Heart left ventricle (tissue), 16 donors: ENCODE data around the gene AGPAT4. TPM values are rescaled to one million over a fixed set of nuclear protein-coding genes. Genes with fewer than 3 reads are reported as not detected.

Source experiments
- ATAC-seq, 4 donors: fragments of 200-7000 bp; cut with Tn5 transposase; one replicate each; pipeline ENCODE4 v1.9.1; 2020 to 2022; ENCODE audit warnings: moderate library complexity in 4 of 4, mild to moderate bottlenecking in 3 of 4, moderate number of reproducible peaks in 1 of 4
- DNase-seq, 5 donors: peaks; one replicate each; pipeline ENCODE4 v3.0.0-alpha.2; 2020
- H3K27ac ChIP-seq, 12 donors: fragments of 200-600 bp; sonication (generic) in 4 of 12; one replicate each; pipeline versions ENCODE4 v1.5.0 to v1.8.0; 2016 to 2022; ENCODE audit warnings: mild to moderate bottlenecking in 2 of 12
- H3K27me3 ChIP-seq, 9 donors: fragments of 200-600 bp; sonication (generic) in 2 of 9; one replicate each; pipeline versions ENCODE4 v1.5.1 to v1.8.0; 2016 to 2022; ENCODE audit warnings: mild to moderate bottlenecking in 3 of 9
- H3K36me3 ChIP-seq, 9 donors: fragments of 200-600 bp; sonication (generic) in 2 of 9; one replicate each; pipeline versions ENCODE4 v1.5.0 to v1.8.0; 2018 to 2022; ENCODE audit warnings: mild to moderate bottlenecking in 2 of 9
- H3K4me1 ChIP-seq, 12 donors: fragments of 200-600 bp; sonication (generic) in 4 of 12; one replicate each; pipeline versions ENCODE4 v1.5.0 to v1.8.0; 2016 to 2022; ENCODE audit warnings: mild to moderate bottlenecking in 3 of 12
- H3K4me3 ChIP-seq, 12 donors: fragments of 200-600 bp; sonication (generic) in 4 of 12; one replicate each; pipeline versions ENCODE4 v1.5.0 to v1.8.0; 2017 to 2022; ENCODE audit warnings: mild to moderate bottlenecking in 9 of 12, moderate library complexity in 4 of 12
- H3K9me3 ChIP-seq, 12 donors: fragments of 200-600 bp; sonication (generic) in 4 of 12; one replicate each; pipeline versions ENCODE4 v1.5.0 to v1.8.0; 2016 to 2022; ENCODE audit warnings: mild to moderate bottlenecking in 1 of 12
- CTCF ChIP-seq, 12 donors: fragments of 200-600 bp; sonication (generic) in 4 of 12; IDR thresholded peaks; one replicate each; pipeline versions ENCODE4 v1.5.0 to v1.8.0; 2018 to 2022; ENCODE audit warnings: antibody characterized with exemption in 12 of 12, mild to moderate bottlenecking in 5 of 12
- POLR2A ChIP-seq, 2 donors: fragments of 450-650 bp; IDR thresholded peaks; one replicate each; pipeline ENCODE4 v1.6.1; 2017; ENCODE audit warnings: antibody characterized with exemption in 2 of 2, mild to moderate bottlenecking in 2 of 2, moderate library complexity in 2 of 2
- WGBS, 4 donors: extraction: QIAGEN DNeasy Blood & Tissue Kit in 2 of 4; methylation state at CpG; one replicate each; pipeline versions ENCODE4 v1.1.5 to v1.1.7; 2013 to 2018; 5-methylcytosine and 5-hydroxymethylcytosine counted together
- intact Hi-C, 10 donors: fragments of 100-400 bp; cut with DNase I; formaldehyde crosslinking; loops; one replicate each; pipeline versions ENCODE4 v1.11.1 to v1.14.2; 2022
- polyA plus RNA-seq, 2 donors: library from polyadenylated mRNA; stranded (reverse); fragments of 200-250 nt; gene quantifications; one replicate each; pipeline ENCODE4 v1.2.3, GENCODE V29; 2013
- total RNA-seq, 9 donors: library from RNA; depleted of rRNA in 2 of 9; stranded (reverse); fragments of >200 nt in 2 of 9; fragmentation: NEBNext Ultra II Directional in 3 of 9; extraction: Animal tissue kit (Norgen Biotek cat#: 25700) in 3 of 9; gene quantifications; one replicate each; pipeline versions ENCODE4 v1.1.0 to v1.2.4, GENCODE V29; 2016 to 2023
- donor health status: ischemic (EF 13 %, LVEDD 7.1; RV severe dilation, severe dysfunction).
- donor health status: healthy with polysubstance abuse.
- donor health status: DM: no; HTN: yes; CAD: no.
- donor health status: DM: no; HTN: no; CAD: no.
- donor health status: ischemic (EF 25% LVEDD 6.9; RV normal size, moderate dysfunction).
- donor health status: ischemic (EF 25% LVEDD 5.7; RV mildly dilated, moderate dysfunction).
- donor health status: healthy.
- donor health status: DM: yes; HTN: yes; CAD: no.
- donor health status: ischemic (EF 35%, LVEDD 5.7; RV mildly dilated, moderate dysfunction).
- donor health status: nonischemic (EF 11% LVEDD 7.7; RV severe dilation, severe dysfunction).
- donor health status: DM: yes; HTN: yes; CAD: no.
- donor health status: PGD.
- donor health status: ischemic (EF 29% LVEDD 5.4; RV normal size, mild dysfunction).
- donor health status: nonischemic (EF 23%, LVEDD 6.1; RV moderate dilation, normal function).

Gene AGPAT4
- total and polyA plus RNA-seq, 11 donors: 0.83 to 5.0 (median 1.8) TPM

GRCh38 chr6:161276605-161277155, 2.8 kb upstream of the AGPAT4 start:
- Histone ChIP-seq H3K4me1 (peaks cover 0 to 25% (median 6%) of the 10 kb centered on the region in 12 donors), H3K27me3 (no peaks in the 10 kb centered on the region), H3K36me3 (no peaks in the 10 kb centered on the region), H3K9me3 (peaks cover 0 to 4% (median 0%) of the 10 kb centered on the region in 12 donors), H3K4me3 (no peak overlapping the region), H3K27ac (no peak overlapping the region)
- no peak for TF ChIP-seq POLR2A (IDR thresholded peaks at IDR 0.05)
- TF ChIP-seq CTCF (IDR thresholded peaks at IDR 0.05): no peak
- 90 to 93% (median 92%) methylated on average over 4 of the region's 4 CpGs for WGBS, 4 donors
- intact Hi-C loops: no loop called here
- ATAC-seq (no peak), DNase-seq (no peak)

GRCh38 chr6:161274898-161275297, 1.0 kb upstream of the AGPAT4 start:
- 79 to 87% (median 80%) methylated on average over 2 of the region's 2 CpGs for WGBS, 4 donors
- Histone ChIP-seq H3K4me3 (no peak overlapping the region), H3K9me3 (no peaks in the 10 kb centered on the region), H3K4me1 (peaks cover 0 to 25% (median 6%) of the 10 kb centered on the region in 12 donors), H3K36me3 (no peaks in the 10 kb centered on the region), H3K27ac (peak overlapping the region in 1 of 12 donors; percentile 79), H3K27me3 (no peaks in the 10 kb centered on the region)
- intact Hi-C loops: no loop called here
- ATAC-seq: no peak
- TF ChIP-seq CTCF (IDR thresholded peaks at IDR 0.05) (no peak), POLR2A (IDR thresholded peaks at IDR 0.05) (no peak)
- no peak for DNase-seq

GRCh38 chr6:161274488-161274858, 612 bp upstream of the AGPAT4 start:
- H3K27me3 ChIP-seq: no peaks in the 10 kb centered on the region
- peak overlapping the region in 11 of 12 donors; percentile 24 to 82 (median 58) for H3K27ac ChIP-seq
- ATAC-seq: no peak
- peaks cover 0 to 25% (median 6%) of the 10 kb centered on the region in 12 donors for H3K4me1 ChIP-seq
- no peaks in the 10 kb centered on the region for H3K9me3 ChIP-seq
- TF ChIP-seq CTCF (IDR thresholded peaks at IDR 0.05): no peak
- no peak for TF ChIP-seq POLR2A (IDR thresholded peaks at IDR 0.05)
- DNase-seq: no peak
- 12 to 18% (median 15%) methylated on average over 8 of the region's 8 CpGs for WGBS, 4 donors
- H3K36me3 ChIP-seq: no peaks in the 10 kb centered on the region
- H3K4me3 ChIP-seq: peak overlapping the region; percentile 42 to 85 (median 66)
- intact Hi-C loops: no loop called here

- peak in 3 of 4 donors; percentile 6 to 38 (median 23) for ATAC-seq
Measured at GRCh38 chr6:161273274-161273751, 548 bp downstream of the AGPAT4 start.

More at GRCh38 chr6:161273274-161273751, 548 bp downstream of the AGPAT4 start:
- no peaks in the 10 kb centered on the region for H3K27me3 ChIP-seq
- peak overlapping the region; percentile 42 to 85 (median 66) for H3K4me3 ChIP-seq
- 1 to 3% (median 1%) methylated on average over 10 to 11 of the region's 11 CpGs for WGBS, 4 donors
- no peaks in the 10 kb centered on the region for H3K36me3 ChIP-seq
- DNase-seq: peak in 1 of 5 donors; percentile 26
- intact Hi-C loops: no loop called here
- no peaks in the 10 kb centered on the region for H3K9me3 ChIP-seq
- TF ChIP-seq CTCF (IDR thresholded peaks at IDR 0.05): no peak
- no peak for TF ChIP-seq POLR2A (IDR thresholded peaks at IDR 0.05)
- H3K4me1 ChIP-seq: peaks cover 0 to 25% (median 6%) of the 10 kb centered on the region in 12 donors
- peak overlapping the region in 11 of 12 donors; percentile 14 to 82 (median 58) for H3K27ac ChIP-seq
